HG03521 (cell line): ENCODE results near the gene ESPN.
"Not testable (repeated sequence)": the region's sequence is repeated elsewhere in the genome, so short reads cannot be mapped to it uniquely, and the experiment has no call there.

Experiments used
- ATAC-seq: cut with Tn5 transposase; IDR thresholded peaks from one replicate; pipeline ENCODE4 v1.9.1; 2021; ENCODE audit warnings: mild to moderate bottlenecking, moderate library complexity; ENCODE audit not compliant: unreplicated experiment

ESPN gene

DNA sequence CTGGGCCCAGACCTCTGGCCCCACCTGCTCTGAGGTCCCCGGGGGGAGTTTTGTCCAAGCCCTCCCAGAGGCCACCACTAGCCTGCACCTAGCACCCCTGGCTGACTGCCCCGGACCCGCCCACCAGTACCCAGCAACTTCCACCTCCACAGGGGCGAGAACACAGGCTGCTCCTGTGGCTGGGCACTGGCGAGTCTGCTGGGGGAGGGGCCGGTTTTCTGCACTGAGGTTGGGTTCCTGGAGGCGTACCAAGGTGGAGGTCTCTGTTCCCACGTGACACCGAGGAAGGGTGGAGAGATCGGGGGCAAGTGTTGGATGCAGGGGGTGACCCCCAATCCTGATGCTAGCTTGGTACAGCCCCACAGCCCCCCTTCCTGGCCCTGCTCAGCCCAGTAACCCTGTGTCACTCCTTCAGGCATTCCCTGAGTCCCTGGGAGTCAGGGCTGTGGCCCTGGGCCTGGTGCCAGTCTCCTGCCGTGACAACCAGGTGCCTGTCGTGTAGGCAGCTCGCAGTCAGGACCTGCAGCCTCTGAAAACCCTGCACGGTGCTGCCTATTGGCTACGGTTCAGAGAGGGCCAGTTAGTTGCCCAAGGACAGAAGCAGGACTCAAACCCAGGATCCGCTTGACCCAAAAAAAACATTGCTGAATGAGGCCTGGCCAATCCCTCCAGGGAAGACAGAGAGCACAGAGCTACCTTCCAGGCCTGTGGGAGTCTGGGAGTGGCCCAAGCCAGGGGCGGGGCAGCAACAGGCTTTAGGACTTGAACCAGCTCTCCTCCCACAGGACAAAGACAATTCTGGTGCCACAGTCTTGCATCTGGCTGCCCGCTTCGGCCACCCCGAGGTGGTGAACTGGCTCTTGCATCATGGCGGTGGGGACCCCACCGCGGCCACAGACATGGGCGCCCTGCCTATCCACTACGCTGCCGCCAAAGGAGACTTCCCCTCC lies 3.1 kb downstream of the ESPN start:
- ATAC-seq: no peak

DNA sequence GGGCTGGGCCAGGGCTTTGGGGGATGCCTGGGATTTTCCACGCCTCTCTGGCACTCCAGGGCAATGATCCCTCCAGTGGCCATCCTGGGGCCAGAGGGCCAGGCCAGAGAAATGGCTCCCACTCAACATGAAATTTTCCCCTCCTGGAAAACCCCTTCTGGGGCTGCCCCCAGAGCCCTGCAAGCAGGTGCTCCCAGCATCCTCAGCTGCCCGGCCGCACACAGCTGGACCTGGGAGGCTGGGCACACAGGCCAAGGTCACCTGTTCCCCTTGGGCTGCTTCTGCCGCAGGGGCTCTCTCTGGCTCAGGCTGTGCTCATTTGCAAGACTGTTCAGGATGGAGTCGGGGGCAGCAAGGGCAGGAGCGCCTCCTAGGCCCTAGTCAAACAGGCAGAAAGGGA lies 3.9 kb downstream of the ESPN start:
- not testable (repeated sequence) for ATAC-seq

DNA sequence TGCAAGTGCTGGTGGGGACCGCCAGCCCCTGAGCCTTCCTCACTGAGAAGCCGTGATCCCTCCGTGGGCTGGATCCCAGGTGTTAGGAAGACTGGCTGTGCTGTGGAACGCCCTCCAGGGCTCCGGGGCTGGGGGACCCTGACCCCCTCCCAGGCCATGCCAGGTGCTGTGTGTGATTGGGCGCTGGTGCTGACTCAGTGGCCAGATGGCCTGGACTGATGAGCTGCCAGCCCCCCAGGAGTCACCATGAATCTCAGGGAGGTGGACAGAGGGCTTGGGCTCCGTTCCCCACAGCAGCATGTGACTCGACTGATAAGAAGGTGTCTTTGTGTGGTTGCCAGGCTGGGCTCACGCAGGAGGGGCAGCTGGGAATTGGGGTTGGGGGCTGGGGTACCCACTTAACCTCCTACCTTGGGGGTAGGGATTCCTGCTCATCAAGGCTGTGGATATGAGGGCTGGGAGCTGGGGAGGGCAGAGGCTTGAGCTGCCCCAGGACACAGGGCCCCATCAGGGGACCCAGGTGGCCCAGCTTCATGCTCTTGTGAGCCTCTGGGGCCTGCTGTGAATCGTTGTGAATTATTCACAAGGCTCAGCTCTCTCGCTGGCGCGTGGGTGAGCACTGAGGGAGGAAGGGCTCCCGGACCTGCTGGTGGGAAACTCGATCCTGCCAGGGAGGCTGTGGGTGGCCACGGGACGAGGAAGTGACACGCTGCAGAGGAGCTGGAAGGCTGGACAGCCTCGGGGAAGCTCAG lies 5.3 kb downstream of the ESPN start:
- not testable (repeated sequence) for ATAC-seq

DNA sequence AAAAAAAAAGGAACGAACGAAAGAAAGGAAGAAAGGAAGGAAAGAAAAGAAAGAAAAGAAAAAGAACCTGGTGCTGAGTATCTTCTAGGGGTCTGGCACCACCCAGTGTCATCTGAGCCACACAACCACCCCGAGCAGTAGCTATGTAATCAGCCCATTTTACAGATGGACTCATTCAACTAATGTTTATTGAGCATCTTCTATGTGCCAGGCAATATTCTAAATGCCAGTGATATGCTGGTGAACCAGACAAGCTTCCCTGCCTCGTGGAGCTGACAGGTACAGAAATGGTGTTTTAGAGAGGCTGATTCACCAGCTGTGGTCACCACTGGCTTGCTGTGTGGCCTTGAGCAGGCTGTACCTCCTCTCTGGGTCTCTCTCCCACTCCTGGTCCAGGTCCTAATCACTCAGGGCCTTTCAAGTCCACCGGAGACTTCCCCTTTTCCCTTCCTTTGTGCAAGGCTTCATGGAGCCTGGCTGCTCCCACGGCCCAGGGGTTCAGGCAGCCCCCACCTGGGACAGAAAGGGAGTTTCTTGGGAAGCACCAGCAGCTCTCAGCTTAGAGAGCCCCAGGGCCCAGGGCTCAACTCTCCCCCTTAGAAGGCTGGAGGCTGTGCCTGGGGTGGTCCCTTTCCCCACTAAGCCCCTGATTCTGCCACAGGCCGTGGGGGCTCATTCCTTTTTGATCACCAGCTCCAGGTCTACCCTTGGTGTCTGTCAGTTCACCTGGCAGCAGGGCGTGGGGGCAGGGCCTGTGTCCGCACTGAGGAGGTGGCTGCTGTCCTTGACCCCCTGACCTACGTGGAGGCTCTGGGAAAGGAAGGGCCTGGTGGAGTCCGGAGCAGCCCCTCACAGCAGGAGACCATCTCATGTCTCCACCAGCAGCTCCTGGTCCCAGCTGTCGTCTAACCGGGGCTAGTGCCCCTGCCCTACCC lies 7.3 kb downstream of the ESPN start:
- not testable (repeated sequence) for ATAC-seq

DNA sequence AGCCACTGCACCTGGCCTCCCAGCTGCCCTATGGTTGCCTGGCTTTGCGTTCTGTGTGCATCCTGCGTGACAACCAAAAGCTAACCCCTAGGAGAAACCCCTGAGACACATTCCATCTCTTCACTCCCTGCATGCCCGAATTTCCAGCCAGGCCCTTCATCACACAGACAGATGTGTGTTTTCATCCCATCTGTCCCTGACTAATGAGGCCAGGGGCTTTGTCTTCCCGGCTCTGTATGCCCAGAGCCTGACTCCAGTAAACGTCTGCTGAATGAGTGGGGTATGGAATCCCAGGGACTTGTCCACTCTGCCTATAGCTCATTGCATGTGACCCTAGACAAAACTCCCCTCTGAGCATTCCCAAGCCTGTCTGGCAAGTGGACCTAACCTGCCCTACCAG lies 9.6 kb downstream of the ESPN start:
- no peak for ATAC-seq

DNA sequence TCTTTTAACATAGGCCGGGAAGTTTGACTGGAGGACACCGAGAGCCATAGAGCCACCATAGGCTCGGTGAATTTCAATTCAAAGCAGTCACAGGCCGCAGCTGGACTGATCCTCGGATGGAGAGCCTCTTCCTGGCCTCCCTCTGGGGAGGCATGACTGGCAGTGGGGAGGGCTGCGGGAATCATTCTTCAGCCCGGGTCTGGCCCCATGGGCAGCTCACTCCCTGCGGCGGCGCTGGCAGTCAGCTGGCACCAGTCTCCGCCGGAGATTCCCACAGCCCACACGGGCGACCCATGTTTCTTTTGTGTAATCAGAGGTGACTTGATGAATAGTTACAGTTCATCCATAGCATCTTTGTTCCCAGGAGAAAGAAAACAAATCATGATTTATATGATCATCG lies 10.6 kb downstream of the ESPN start:
- ATAC-seq: no peak

DNA sequence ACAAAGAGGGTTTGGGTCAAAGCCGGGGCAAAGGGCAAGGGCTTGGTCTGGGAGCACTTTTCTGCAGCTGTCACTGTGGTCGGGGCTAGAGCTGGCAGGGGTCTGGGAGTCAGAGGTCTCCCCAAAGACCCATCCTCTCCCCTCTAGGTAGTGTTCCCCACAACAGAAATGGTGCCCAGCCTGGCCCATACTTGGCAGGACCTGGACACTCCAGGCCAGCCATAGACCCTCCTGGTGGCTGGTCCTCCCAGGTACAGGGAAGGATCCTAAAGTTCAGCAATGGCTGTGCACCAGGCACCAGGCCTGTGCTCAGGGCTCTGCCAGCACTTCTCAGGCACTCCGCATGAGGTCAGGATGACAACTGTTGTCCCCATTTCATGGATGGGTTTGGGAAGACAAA lies 11.0 kb downstream of the ESPN start:
- no peak for ATAC-seq

DNA sequence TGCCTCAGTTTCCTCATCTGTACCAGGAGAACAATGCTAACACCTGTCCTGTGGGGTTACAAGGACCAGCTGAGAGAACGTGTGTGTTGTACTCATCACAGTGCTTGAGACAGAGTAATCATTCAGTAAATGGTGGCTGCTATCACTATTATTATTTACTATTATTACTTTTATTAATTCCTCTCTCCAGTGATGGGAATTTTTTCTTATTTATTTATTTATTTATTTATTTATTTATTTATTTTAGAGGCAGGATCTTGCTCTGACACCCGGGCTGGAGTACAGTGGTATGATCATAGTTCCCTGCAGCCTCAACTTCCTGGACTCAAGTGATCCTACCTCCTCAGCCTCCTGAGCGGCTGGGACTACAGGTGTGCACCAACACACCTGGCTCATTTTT lies 11.7 kb downstream of the ESPN start:
- ATAC-seq: not testable (repeated sequence)

DNA sequence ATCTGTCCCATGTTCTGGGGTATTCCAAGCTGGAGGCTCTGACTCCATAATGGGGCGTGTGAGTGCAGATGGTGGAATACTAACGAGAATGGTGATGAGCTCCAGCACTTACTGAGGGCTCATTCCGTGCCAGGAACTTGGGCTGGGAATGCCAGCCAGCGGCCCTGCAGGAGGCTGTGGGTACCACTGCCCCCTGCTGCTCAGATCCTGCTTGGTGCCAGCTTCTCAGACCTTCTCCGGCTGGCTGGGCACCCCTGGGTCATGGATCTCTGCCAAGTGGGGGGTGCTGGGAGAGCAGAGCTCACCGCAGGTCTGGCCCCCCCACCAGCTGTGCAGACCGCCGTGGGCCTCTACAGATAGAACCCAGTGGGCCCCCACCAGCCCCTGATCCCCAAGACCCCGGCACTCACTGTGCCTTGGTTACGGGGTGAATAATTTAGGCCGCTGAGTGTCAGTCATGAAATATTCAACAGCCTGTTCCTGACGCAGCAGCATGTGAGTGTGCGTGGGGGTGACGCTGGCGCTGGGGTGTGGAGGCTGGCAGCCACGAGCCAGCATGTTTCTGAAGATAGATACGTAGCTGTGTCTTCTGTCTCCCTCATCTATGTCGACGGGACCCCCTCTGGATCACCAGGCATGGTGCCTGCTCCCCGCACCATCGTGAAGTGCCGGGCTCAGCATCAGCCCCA lies 12.6 kb downstream of the ESPN start:
- ATAC-seq: not testable (repeated sequence)

DNA sequence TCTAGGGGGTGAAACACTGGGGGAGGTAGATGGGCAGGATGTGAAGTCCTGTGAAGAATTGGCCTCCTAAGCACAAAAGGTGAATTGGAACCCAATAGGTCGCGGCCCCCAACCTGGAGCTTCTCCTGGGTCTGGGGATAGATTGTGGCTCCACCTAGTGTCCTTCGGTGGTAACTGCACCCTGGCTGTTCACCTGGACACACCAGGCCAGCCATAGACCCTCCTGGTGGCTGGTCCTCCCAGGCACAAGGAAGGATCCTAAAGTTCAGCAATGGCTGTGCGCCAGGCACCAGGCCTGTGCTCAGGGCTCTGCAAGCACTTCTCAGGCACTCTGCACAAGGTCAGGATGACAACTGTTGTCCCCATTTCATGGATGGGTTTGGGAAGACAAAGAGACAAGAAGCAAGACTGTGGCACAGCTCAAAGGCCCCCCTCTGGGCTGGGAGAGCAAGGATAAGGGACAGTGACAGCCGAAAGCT lies 13.5 kb downstream of the ESPN start:
- no peak for ATAC-seq

DNA sequence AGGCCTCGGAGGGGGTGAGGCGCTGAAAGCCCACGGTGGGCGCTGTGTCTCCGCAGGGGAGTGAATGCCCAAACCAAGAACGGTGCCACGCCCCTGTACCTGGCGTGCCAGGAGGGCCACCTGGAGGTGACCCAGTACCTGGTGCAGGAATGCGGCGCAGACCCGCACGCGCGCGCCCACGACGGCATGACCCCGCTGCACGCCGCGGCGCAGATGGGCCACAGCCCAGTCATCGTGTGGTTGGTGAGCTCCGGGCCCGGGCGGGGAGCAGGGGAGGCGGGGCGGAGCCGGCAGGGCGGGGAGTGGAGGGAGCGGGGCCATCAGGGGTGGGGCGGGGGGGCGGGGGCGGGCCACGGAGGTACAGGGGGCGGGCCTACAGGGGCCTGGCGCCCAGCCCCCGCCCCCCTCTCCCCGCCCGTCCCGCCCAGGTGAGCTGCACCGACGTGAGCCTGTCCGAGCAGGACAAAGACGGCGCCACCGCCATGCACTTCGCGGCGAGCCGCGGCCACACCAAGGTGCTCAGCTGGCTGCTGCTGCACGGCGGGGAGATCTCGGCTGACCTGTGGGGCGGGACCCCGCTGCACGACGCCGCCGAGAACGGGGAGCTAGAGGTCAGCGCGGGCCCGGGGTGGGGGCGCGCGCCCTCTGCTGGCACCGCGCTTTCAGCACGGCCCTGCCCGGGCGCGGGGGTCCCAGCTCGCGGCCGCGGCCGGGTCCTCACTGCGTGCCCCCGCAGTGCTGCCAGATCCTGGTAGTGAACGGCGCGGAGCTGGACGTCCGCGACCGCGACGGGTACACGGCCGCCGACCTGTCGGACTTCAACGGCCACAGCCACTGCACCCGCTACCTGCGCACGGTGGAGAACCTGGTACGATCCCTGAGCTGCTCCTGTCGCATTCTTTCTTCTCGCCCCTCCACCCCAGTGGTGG lies 15.9 kb downstream of the ESPN start:
- ATAC-seq: no peak

DNA sequence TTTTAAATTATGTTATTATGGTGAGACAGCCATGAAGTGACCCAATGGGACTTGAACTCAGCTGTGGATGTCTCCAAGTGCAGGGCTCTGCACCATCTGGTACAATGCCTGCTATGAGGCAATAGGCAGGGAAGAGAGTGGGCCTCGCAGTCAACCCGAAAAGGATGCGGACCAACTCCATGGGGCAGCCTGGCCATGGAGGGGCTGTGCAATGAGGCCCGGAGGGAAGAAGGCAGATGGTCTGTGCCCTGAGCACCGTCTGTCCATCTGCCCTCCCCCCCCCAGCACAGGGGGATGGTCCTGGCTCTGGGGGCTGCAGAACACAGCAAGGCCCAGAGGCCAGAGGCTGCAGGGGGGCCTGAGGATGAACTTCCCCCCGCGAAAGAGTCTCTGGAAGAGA lies 17.0 kb downstream of the ESPN start:
- no peak for ATAC-seq

DNA sequence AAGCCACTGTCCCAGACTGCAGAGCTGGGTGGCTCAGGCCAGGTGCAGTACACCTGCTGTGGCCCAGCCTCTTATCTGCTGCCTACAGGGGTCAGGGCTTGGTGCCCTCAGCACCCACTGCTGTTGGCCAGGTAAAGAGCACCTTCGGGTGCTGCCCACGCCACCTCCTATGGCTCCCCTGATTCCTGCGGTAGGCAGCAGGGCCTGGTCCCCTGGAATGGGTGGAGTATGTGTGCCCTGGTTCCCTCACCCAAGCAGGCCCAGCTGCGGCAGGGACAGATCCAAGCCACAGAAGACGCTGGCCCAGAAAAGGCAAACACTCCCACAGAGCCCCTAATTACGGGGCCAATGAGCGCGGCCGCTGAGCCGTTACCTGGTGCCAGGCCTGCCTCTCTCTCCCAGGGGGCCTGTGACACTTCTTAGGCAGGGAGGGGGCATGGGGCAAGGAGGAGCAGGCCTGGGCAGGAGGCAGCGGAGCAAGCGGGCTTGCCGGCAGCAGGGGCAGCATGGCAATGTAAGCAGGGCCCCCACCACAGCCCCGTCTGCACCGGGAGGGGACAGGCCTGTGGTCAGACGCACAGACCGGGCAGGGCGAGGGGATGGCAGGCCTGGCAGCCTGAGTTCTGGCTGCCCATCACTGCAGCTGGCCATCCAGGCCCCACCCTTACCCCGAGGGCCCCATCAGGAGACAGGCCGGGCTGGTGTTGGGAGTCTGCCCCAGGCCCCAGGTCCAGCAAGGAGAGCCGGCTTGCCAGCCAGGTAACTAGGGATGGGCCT lies 19.0 kb downstream of the ESPN start:
- no peak for ATAC-seq

DNA sequence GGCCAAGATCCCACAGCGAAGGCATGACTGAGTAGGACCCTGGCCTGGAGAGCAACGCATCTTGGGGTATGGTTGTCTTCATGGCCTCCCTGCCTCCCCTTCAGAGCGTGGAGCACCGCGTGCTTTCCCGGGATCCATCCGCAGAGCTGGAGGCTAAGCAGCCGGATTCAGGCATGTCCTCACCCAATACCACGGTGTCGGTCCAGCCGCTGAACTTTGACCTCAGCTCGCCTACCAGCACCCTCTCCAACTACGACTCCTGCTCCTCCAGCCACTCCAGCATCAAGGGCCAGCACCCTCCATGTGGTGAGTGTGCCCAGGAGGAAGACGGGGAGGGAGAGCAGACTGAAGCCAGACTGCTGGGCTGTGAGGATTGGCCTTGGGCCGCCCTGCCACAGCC lies 19.8 kb downstream of the ESPN start:
- no peak for ATAC-seq

DNA sequence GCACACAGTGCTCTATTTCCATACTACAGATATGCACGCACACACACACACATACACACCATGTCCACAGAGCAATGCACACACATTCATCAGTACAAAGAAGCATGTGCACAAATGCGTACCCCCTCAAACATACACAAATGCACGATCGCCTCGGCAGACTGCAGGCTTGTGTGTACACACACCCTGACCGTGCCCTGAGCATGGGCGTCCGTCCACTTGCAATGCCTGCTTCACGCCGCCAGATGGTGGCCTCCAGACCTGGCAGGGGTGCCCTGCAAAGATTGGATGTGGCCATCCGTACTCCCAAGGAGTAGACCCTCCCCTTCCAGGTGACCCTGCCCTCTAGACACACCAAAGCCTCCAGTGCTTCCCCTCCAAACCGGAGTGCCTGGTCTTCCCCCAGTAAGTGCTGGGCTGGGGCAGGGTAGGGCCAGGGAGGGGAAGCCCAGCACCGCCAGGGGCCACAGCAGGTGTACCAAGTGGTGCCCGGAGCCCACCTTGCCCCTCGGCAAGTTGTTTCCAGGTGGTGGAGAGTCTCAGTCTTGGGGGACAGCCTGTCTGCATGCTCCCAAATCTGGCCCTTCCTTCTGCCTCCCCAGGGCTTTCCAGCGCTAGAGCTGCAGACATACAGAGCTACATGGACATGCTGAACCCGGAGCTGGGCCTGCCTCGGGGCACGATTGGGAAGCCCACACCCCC lies 20.6 kb downstream of the ESPN start:
- no peak for ATAC-seq

DNA sequence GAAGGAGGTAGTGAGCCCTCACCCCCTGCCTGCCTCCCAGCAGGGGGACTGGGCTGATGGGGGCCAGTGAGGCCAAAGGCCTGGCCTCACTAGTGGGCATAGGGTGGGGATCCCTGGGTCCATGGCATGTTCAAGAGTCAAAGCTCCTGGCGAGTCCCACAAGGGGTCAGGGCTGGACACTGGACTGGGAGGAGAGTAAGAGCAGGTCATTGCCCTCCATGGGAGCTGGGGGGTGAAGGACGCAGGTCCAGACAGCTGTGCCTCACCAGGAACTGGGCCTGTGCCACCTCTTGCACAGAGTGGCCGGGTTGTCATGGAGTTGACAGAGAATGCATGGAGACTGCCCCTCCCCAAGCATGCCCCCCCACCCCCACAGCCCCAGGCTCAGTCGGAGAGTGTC lies 21.4 kb downstream of the ESPN start:
- ATAC-seq: not testable (repeated sequence)

DNA sequence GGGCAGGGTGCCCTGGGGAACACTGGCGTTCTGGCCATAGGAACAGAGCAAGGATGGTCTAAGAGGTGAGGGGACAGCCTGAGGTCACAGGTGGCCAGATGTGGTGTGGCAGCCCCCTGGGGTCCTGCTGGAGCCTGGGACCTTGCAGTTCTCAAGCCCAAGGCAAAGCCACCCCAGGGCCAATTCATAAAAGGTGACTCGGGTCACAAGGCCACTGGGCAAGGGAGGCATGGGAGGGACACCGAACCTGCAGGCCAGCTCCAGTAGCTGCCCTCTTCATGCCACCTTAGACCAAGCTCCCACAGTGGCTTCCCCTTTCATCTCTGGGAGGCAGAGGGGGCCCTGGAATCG lies 22.1 kb downstream of the ESPN start:
- ATAC-seq: no peak
